GM21786 (cell line): ENCODE data around the gene CRIP1.

ENCODE experiments used
- ATAC-seq: cut with Tn5 transposase; IDR thresholded peaks from one replicate; pipeline ENCODE4 v1.9.1; 2021; ENCODE audit not compliant: unreplicated experiment

CRIP1 gene

DNA sequence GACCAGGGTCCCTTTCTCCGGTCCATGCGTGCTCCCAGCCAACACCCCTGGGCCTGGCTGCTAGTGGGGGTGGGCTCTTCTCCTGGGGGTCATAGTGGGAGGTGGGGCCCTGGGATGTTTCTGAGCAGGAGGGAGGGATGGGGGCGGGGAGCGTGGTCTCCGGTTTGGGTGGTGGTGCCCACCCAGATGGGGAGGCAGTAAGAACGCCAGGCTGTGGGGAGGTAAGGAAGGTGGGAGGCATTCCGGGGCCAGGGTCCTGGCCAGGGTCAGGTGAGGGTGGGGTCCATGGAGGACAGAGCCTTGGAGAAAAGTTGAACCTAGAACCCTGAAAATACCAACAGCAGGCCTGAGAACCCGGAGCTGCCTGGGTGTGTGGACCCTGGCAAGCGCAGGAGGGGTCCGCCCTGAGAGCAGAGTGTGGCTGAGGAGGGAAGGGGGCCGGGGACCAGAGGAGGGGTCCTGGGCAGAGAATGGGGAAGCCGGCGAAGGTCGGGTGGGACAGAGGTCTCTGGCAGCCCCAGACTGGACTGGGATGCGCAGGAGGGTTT lies 6.4 kb upstream of the CRIP1 start:
- ATAC-seq: no peak

GRCh38 chr14:105480807-105481801 lies 5.6 kb upstream of the CRIP1 start:
- ATAC-seq: peak; percentile 42

DNA sequence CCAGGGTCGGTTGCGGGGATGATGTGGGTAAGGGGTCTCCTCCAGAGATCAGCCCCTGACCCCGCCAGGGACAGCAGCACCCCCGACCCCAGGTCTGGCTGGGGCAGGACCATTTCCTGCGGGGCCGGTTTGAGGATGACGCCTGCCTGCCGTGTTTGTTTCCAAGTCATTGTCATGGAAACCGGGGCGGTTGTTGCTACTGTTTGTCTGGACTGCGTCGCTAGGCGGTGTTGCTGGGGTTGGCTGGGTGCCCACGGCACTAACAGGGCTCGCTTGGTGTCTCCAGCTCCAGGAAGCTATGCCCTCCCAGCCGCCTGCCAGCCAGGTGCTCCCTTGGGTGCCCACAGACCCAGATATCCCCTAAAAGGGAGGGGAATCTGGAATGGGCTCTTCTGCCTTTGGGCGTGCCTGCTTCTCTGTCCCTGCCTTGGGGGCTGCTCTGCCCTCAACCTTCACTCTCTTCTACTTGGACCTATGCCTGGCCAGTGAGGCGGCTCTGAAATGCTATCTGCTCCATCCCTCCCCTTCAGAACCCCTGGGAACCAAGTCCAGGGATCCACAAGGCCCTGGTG lies 4.7 kb upstream of the CRIP1 start:
- ATAC-seq: peak; percentile 52

GRCh38 chr14:105482486-105483110 lies 4.1 kb upstream of the CRIP1 start:
- no peak for ATAC-seq

GRCh38 chr14:105483300-105484068 lies 3.2 kb upstream of the CRIP1 start:
- no peak for ATAC-seq

DNA sequence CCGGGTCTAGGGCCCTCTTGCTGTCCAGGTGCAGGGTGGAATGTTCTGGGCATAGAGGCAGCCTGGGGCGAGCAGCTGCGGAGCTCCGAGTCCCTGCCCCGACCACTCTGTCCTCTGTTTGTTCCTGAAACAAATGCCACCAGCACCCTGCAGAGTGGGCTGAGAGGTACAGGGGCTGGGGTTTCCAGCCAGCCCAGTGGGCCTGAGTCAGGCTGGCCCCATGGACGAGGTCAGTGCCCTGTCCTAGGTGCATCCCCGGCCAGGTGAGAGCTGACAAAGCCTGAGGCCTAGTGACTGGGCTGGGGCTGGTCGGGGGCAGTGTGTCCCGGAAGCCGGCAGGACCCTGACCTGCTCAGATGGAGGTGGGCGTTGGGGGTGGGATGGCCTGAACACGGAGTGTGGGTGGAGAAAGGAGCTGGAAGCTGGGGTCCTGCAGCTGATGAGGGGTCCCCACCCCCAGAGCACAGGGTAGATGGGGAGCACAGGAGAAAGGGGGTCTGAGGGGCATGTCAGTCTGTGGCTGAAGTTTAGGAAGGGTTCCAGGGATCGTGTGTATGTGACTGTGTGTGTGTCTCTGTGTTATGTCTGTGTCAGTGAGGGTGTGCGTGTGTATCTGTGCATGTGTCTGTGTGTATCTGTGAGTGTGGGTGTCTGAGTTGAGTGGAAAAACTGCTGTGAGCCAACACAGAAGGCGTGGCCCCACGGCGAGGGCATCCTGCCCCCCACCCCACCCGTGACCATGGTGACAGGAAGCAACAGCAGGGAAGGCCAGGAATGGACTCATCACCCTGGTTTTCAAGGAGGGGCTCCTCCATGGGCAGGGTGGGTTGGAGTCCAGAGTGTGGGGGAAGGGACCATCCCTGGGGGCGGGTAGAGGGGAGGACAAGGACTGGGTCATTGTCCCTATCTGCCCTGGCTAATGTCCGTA lies 2.4 kb upstream of the CRIP1 start:
- no peak for ATAC-seq

DNA sequence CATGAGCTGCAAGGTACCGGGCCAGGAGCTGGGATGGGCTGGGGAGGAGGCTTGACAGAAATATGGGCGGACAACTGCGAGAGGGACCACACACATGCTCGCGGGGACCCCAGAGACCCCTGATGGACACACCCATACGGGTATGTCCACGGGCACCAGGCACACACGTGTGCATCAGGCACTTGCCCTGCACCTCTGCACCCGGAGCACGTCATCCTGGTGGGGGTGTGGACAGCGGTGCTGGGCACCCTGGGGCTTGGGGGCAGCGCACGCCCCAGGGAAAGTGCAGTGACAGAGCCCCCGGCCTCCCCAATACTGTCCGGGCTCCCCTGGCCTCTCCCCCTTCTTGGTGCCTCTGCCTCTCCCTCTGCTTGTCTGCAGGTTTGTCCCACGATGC lies 1.7 kb upstream of the CRIP1 start:
- ATAC-seq: no peak

DNA sequence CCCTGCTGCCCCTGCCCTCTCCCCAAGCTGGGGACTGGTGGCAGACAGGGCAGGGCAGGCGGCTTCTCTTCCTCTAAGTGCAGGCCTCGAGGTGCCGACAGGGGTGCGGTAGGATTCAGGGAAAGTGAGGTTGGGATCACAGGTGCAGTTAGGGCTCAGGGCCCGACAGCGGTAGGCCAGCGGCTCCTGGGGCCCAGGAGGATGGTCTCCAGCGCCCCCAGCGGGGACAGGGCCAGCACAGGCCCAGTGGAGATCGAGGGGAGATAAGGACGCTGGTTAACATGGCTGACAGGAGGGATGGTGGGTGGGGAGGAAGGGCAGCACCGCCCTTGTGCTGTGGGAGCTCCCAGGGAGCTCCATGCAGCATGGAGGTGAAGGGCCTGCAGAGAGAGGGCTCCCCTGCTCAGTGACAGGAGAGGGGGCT lies 935 bp upstream of the CRIP1 start:
- no peak for ATAC-seq

DNA sequence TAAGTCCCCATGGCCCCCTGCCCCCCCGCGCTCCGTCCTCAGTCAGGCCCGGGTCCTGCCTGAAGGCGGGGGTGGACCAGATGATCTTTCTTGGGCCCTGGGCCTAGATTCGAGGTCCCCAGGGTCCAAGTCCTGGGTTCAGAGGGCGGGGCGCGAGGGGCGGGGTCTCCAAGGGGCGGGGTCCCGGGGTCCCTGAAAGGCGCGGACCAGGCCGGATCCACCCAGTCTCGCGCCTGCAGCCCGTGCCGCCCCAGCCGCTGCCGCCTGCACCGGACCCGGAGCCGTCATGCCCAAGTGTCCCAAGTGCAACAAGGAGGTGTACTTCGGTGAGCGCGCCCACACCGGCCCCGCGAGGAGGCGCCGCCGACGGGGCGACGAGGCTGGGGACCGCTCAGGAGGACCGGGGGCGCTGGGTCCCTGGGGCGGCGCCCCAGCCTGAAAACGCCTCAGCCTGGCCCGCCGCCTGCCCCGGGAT lies 325 bp downstream of the CRIP1 start:
- ATAC-seq: no peak

DNA sequence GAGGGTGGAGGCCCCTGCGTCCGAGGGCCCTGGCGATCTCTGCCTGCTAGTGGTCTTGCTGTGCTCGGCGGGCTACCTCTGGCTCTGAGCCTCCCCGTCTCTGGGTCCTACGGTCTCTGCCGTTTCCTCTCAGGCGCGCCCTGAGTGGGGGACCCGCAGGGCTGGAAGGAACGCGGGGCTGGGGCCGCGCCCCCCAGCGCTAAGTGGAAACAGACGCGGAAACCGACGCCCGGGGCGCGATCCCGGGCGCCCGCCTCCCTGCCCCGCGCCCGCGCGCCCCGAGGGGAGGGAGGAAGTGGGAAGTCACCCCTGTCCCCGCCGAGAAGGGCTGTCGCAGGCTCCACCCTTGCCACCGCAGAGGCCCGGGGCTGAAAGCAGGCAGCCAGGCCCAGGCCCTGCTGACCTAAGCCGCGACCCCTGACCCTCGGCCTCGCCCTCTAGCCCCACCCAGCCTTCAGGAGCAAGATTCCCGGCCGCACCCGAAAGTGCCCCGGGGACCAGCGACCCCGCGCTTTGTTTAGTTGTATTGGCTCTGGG lies 831 bp downstream of the CRIP1 start:
- no peak for ATAC-seq

DNA sequence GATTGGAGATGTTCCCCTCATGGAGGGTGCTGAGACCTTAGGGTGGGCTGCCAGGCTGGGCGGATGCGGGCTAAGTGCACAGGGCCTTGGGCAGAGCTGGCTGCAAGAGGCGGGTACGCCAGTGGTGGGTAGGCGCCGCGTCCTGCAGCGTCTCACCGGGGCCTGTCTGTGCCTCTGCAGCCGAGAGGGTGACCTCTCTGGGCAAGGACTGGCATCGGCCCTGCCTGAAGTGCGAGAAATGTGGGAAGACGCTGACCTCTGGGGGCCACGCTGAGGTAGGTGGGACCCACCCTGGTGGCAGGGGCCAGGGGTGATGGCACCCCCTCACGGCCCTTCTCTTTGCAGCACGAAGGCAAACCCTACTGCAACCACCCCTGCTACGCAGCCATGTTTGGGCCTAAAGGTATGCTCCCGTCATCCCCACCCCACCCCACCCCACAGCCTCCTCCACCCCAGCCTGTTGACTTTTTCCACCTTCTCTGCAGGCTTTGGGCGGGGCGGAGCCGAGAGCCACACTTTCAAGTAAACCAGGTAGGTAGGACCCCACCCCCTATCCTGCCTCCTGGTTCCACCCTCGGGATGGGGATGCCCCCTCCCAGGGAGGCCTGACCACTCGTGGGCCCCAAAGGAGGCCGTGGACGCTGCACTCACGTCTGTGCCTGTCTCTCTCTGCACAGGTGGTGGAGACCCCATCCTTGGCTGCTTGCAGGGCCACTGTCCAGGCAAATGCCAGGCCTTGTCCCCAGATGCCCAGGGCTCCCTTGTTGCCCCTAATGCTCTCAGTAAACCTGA lies 1.5 kb downstream of the CRIP1 start:
- no peak for ATAC-seq

GRCh38 chr14:105488781-105489541 lies 2.3 kb downstream of the CRIP1 start:
- ATAC-seq: no peak

GRCh38 chr14:105489542-105490266 lies 3.0 kb downstream of the CRIP1 start:
- no peak for ATAC-seq

DNA sequence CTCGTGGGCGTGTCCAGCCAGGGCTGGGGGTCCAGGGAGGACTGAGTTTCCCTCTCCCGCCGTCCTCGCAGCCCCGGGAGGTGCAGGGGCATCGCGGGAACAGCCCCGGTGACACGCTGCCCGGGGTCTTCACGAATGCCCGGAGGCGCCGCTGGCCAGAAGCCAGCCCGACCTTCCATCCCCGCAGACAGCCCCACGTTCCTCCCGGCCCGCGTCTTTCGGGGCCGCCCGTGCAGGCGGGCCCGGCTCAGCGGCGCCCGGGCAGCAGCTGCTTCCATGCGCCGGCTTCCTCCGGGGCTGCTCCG lies 3.5 kb downstream of the CRIP1 start:
- no peak for ATAC-seq

DNA sequence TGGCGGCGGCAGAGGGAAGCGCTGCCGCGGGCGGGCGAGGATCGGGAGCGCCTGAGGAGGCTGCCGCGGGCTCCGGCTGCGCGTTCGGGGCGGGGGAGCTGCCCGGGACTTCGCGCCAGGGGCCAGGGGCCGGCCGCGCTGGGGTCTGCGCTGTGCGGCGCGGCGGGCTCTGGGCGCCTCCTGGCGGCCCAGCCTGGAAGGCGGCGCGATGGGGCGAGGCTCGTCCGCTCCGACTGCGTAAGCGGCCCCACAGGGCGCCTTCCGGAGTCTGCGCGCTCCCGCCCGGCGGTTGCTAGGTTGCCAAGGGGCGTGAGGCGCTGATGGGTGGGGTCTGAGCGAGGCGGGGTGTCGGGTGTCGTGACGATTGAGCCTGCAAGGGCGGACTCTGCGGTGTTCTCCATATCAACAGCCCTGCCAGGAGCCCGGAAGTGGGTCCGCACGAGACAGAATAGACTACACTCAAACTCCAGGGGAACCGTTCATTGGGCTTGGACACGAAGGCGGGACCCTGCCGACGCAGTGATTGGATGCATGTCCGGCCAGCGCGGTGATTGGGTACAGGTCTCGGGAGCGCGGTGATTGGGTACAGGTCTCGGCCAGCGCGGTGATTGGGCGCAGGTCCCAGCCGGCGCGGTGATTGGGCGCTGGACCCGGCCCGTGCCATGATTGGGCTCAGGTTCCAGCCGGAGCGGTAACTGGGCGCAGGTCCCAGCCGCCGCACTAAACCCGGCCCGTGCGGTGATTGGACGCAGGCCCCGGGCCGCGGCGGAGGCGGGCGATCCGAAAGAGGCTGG lies 4.1 kb downstream of the CRIP1 start, which contains the start of gene TEDC1:
TEDC1 (plus strand) TSS at position 675 of the 794 bp plus-strand sequence. CDS start 130 bp downstream, outside the sequence.
- peak; percentile 64 for ATAC-seq

- no peak for ATAC-seq
These were observed 4.8 kb downstream of the CRIP1 start for GRCh38 chr14:105491366-105491973.
